ENCODE measurements around the gene ABCB4.

The ABCB4 gene

GRCh38 chr7:87359366-87359765, 116.1 kb downstream of the ABCB4 start:
- DNase-seq (ENCODE audit: low spot score): no peak
- peak; percentile 98 for ATAC-seq (ENCODE audit: low read depth)
- peaks cover 13% of the 10 kb centered on the region for H3K9me3 ChIP-seq (ENCODE audit: severe bottlenecking)
- H3K4me3 ChIP-seq (ENCODE audit: severe bottlenecking): no peak overlapping the region
- no peak for TF ChIP-seq CTCF (IDR thresholded peaks at IDR 0.05; ENCODE audit: poor library complexity, severe bottlenecking)
- H3K36me3 ChIP-seq (ENCODE audit: low read depth): peaks cover 30% of the 10 kb centered on the region
- H3K27me3 ChIP-seq (ENCODE audit: insufficient read depth, poor library complexity, severe bottlenecking): no peaks in the 10 kb centered on the region
- peak overlapping the region; percentile 56 for H3K27ac ChIP-seq (ENCODE audit: poor library complexity, severe bottlenecking)
- H3K4me1 ChIP-seq (ENCODE audit: insufficient read depth, poor library complexity, severe bottlenecking): peaks cover 16% of the 10 kb centered on the region

- Histone ChIP-seq H3K27ac (ENCODE audit: poor library complexity, severe bottlenecking) (no peak overlapping the region), H3K4me3 (ENCODE audit: severe bottlenecking) (no peak overlapping the region), H3K9me3 (ENCODE audit: severe bottlenecking) (peaks cover 23% of the 10 kb centered on the region), H3K36me3 (ENCODE audit: low read depth) (peaks cover 49% of the 10 kb centered on the region), H3K27me3 (ENCODE audit: insufficient read depth, poor library complexity, severe bottlenecking) (no peaks in the 10 kb centered on the region), H3K4me1 (ENCODE audit: insufficient read depth, poor library complexity, severe bottlenecking) (peaks cover 16% of the 10 kb centered on the region)
- ATAC-seq (ENCODE audit: low read depth) (no peak), DNase-seq (ENCODE audit: low spot score) (no peak)
- no peak for TF ChIP-seq CTCF (IDR thresholded peaks at IDR 0.05; ENCODE audit: poor library complexity, severe bottlenecking)
Observed at GRCh38 chr7:87356448-87356847, 119.0 kb downstream of the ABCB4 start.

- DNase-seq (ENCODE audit: low spot score) (no peak), ATAC-seq (ENCODE audit: low read depth) (no peak)
- Histone ChIP-seq H3K4me3 (ENCODE audit: severe bottlenecking) (no peak overlapping the region), H3K4me1 (ENCODE audit: insufficient read depth, poor library complexity, severe bottlenecking) (peaks cover 13% of the 10 kb centered on the region), H3K9me3 (ENCODE audit: severe bottlenecking) (peaks cover 23% of the 10 kb centered on the region), H3K27me3 (ENCODE audit: insufficient read depth, poor library complexity, severe bottlenecking) (no peaks in the 10 kb centered on the region), H3K36me3 (ENCODE audit: low read depth) (peaks cover 57% of the 10 kb centered on the region), H3K27ac (ENCODE audit: poor library complexity, severe bottlenecking) (no peak overlapping the region)
- no peak for TF ChIP-seq CTCF (IDR thresholded peaks at IDR 0.05; ENCODE audit: poor library complexity, severe bottlenecking)
Observed at GRCh38 chr7:87354749-87355148, 120.7 kb downstream of the ABCB4 start.
